MCF 10A (cell line): ENCODE results near the gene MAMLD1. TPM values are rescaled to one million over a fixed set of nuclear protein-coding genes. Genes with fewer than 3 reads are reported as not detected.

Experiments
- BruUV-seq: library from RNA; stranded (reverse); fragments of 400-500 nt; replicated peaks from 2 replicates; lab custom pipeline; 2021; lab: Mats Ljungman, UMichigan
- CTCF ChIA-PET: fragments of 300-600 bp; sonication (Branson Sonifier 250); formaldehyde crosslinking; extraction: SDS; loops from one replicate; lab custom pipeline; 2021; ENCODE audit warnings: antibody characterized with exemption, inconsistent platforms; lab: Yijun Ruan, JAX
- POLR2A ChIA-PET: fragments of 300-600, 350-650 bp; sonication (Branson Sonifier 250); formaldehyde crosslinking; extraction: SDS; loops from one replicate; lab custom pipeline; 2020; ENCODE audit warnings: antibody characterized with exemption, inconsistent platforms; lab: Yijun Ruan, JAX
- DNase-seq: peaks from one replicate; pipeline ENCODE4 v3.0.0-alpha.2; 2018; ENCODE audit not compliant: unreplicated experiment
- H3K27ac Mint-ChIP-seq: one replicate; pipeline ENCODE4 v1.8.0; 2022; ENCODE audit warnings: mild to moderate bottlenecking, low read depth, mixed read lengths; ENCODE audit not compliant: unreplicated experiment
- H3K27me3 Mint-ChIP-seq: one replicate; pipeline ENCODE4 v1.8.0; 2022; ENCODE audit warnings: mixed read lengths; ENCODE audit not compliant: insufficient read depth, unreplicated experiment
- H3K36me3 Mint-ChIP-seq: one replicate; pipeline ENCODE4 v1.8.0; 2022; ENCODE audit warnings: mild to moderate bottlenecking, moderate library complexity, mixed read lengths; ENCODE audit not compliant: insufficient read depth, unreplicated experiment
- H3K4me1 Mint-ChIP-seq: one replicate; pipeline ENCODE4 v1.8.0; 2022; ENCODE audit warnings: mixed read lengths; ENCODE audit not compliant: insufficient read depth, unreplicated experiment
- H3K4me3 Mint-ChIP-seq: one replicate; pipeline ENCODE4 v1.8.0; 2022; ENCODE audit warnings: mild to moderate bottlenecking, moderate library complexity, mixed read lengths; ENCODE audit not compliant: unreplicated experiment
- H3K9me3 Mint-ChIP-seq: one replicate; pipeline ENCODE4 v1.8.0; 2022; ENCODE audit warnings: mixed read lengths; ENCODE audit not compliant: unreplicated experiment
- intact Hi-C: fragments of 100-400 bp; cut with micrococcal nuclease; formaldehyde crosslinking; loops from 2 replicates; pipeline ENCODE4 v1.14.1; 2022
- total RNA-seq: library from RNA; stranded (reverse); gene quantifications from 2 replicates; pipeline ENCODE4 v1.2.3, GENCODE V29; 2022
- TF ChIP-seq, protein P1 (sequence below): fragments of 200-600 bp; IDR thresholded peaks from one replicate; pipeline ENCODE4 v1.8.0; 2022; ENCODE audit warnings: antibody characterized with exemption, mild to moderate bottlenecking; ENCODE audit not compliant: unreplicated experiment

MAMLD1 gene
- total RNA-seq, 1 experiment from 2014 or later, result 1.9 TPM

DNA sequence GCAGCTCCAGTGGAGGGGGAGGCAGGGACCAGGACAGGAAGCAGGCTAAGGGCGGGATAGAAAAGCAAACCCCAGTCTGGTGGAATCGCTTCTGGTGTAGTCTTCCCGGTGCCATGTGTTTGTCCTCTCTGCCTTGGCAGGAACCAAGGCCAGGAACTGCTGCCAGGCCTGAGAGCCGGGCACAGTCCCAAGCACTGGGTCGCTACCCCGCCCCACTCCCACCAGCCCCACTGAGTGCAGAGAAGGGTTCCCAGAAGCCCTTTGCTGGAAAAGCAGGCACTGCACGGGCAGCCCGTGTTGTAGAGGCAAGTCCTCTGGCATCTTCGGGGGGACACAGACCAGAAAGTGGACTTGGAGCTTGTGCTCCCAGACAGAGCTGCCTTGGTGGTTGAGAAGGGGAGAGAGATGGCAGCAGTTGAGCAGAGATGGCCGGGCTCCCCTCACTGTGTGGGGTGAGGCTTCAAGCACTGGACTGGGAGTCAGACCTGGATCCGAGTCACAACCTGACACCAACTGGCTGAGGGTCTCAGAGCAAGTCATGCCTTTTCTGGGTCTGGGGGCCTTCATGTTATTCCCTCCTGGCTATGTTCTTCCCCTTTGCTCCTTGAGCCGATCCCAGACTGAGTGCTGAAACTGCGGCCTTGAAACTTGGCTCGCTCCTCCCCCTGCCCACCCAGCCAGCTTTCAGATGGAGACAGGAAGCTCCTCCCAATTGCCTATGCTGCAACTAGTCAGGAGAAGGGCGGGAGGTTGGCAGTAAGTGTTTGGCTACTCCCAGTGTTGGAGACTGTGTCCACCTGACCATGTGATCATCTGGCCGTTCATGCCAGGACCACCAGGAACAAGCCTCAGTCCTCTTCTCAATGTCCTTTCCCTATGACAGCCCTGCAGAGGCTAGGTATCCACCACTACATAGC, 145.6 kb downstream of the MAMLD1 start:
- intact Hi-C loops, result no loop called here
- Mint-ChIP-seq H3K36me3 (no peaks in the 10 kb centered on the region), H3K4me1 (no peaks in the 10 kb centered on the region), H3K9me3 (no peaks in the 10 kb centered on the region), H3K27ac (no peak overlapping the region), H3K27me3 (no peaks in the 10 kb centered on the region), H3K4me3 (no peak overlapping the region)
- ChIA-PET CTCF (no interaction called here), POLR2A (no interaction called here)
- BruUV-seq, result no TSS peak
- TF ChIP-seq, protein P1, sequence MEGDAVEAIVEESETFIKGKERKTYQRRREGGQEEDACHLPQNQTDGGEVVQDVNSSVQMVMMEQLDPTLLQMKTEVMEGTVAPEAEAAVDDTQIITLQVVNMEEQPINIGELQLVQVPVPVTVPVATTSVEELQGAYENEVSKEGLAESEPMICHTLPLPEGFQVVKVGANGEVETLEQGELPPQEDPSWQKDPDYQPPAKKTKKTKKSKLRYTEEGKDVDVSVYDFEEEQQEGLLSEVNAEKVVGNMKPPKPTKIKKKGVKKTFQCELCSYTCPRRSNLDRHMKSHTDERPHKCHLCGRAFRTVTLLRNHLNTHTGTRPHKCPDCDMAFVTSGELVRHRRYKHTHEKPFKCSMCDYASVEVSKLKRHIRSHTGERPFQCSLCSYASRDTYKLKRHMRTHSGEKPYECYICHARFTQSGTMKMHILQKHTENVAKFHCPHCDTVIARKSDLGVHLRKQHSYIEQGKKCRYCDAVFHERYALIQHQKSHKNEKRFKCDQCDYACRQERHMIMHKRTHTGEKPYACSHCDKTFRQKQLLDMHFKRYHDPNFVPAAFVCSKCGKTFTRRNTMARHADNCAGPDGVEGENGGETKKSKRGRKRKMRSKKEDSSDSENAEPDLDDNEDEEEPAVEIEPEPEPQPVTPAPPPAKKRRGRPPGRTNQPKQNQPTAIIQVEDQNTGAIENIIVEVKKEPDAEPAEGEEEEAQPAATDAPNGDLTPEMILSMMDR, result no peak
- no peak for DNase-seq

GRCh38 chrX:150509703-150510102, 146.6 kb downstream of the MAMLD1 start:
- H3K27me3 Mint-ChIP-seq, result peaks cover 4% of the 10 kb centered on the region
- ChIA-PET POLR2A (interaction anchor here (0.9 kb wide), 1 partner anchor 89 kb away, joined by 4 read pairs; no protein-coding TSS in a partner anchor), CTCF (no interaction called here)
- H3K4me3 Mint-ChIP-seq, result no peak overlapping the region
- no TSS peak for BruUV-seq
- TF ChIP-seq, protein P1, result no peak
- no peak for DNase-seq
- H3K36me3 Mint-ChIP-seq, result no peaks in the 10 kb centered on the region
- no peak overlapping the region for H3K27ac Mint-ChIP-seq
- no peaks in the 10 kb centered on the region for H3K9me3 Mint-ChIP-seq
- no peaks in the 10 kb centered on the region for H3K4me1 Mint-ChIP-seq
- intact Hi-C loops, result no loop called here

DNA sequence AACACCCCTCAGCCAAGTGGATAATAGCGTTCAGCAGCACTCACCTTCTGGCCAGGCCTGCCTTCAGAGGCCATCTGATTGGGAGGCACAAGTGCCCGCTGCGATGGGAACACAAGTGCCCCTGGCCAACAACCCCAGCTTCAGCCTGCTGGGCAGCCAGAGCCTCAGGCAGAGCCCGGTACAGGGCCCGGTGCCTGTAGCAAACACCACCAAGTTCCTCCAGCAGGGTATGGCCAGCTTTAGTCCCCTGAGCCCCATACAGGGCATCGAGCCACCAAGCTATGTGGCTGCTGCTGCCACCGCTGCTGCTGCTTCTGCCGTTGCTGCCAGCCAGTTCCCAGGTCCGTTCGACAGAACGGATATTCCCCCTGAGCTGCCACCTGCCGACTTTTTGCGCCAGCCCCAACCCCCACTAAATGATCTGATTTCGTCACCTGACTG, 149.4 kb downstream of the MAMLD1 start:
- POLR2A ChIA-PET, result no interaction called here
- BruUV-seq, result no TSS peak
- CTCF ChIA-PET, result interaction anchor here (0.7 to 0.9 kb wide), 4 partner anchors 10 to 401 kb away, joined by 3 read pairs; partner anchors contain the start of gene MAMLD1
- intact Hi-C loops, result no loop called here
- Mint-ChIP-seq H3K27ac (no peak overlapping the region), H3K4me1 (no peaks in the 10 kb centered on the region), H3K27me3 (peaks cover 29% of the 10 kb centered on the region), H3K4me3 (no peak overlapping the region), H3K9me3 (no peaks in the 10 kb centered on the region), H3K36me3 (no peaks in the 10 kb centered on the region)
- TF ChIP-seq, protein P1, result no peak
- DNase-seq, result no peak

DNA sequence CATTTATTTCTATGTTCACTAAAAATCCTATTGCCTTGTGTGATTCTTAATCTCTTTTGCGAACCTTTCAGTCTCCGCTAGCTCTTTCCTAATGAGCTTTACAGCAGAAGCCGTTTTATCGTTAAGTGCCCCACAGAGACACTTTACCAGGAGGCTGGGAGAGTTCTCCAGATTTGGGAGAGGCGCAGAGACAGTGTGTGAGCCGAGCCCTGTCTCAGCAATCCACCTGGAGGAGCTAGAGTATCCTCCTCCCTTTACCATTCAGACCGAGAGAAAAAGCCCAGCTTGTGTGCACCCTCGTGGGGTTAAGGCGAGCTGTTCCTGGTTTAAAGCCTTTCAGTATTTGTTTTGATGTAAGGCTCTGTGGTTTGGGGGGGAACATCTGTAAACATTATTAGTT, 150.4 kb downstream of the MAMLD1 start:
- peaks cover 29% of the 10 kb centered on the region for H3K27me3 Mint-ChIP-seq
- no peak overlapping the region for H3K4me3 Mint-ChIP-seq
- no peak overlapping the region for H3K27ac Mint-ChIP-seq
- no TSS peak for BruUV-seq
- no peaks in the 10 kb centered on the region for H3K9me3 Mint-ChIP-seq
- no peaks in the 10 kb centered on the region for H3K4me1 Mint-ChIP-seq
- H3K36me3 Mint-ChIP-seq, result no peaks in the 10 kb centered on the region
- ChIA-PET CTCF (interaction anchor here (0.5 to 1.1 kb wide), 3 partner anchors 10 to 459 kb away, joined by 3 to 4 read pairs (median 3); no protein-coding TSS in a partner anchor), POLR2A (no interaction called here)
- intact Hi-C loops, result no loop called here
- DNase-seq, result no peak
- TF ChIP-seq, protein P1, result no peak
